Kidney epithelial cell (primary cell): ENCODE measurements around the gene RPL13A. TPM values are rescaled to one million over a fixed set of nuclear protein-coding genes. Genes with fewer than 3 reads are reported as not detected.

Experiments
- DNase-seq: peaks from one replicate; pipeline ENCODE4 v3.0.0-alpha.2; 2010; ENCODE audit warnings: low read depth
- H3K27me3 ChIP-seq: 2 replicates; pipeline ENCODE4 v1.6.0; 2011; ENCODE audit warnings: low read length; ENCODE audit not compliant: control insufficient read depth, insufficient read depth
- H3K36me3 ChIP-seq: 2 replicates; pipeline ENCODE4 v1.5.1; 2011; ENCODE audit warnings: low read length; ENCODE audit not compliant: control insufficient read depth, insufficient read depth
- H3K4me3 ChIP-seq: 2 replicates; pipeline ENCODE4 v1.5.1; 2011; ENCODE audit warnings: low read depth, mild to moderate bottlenecking, control low read depth, low read length
- total RNA-seq: library from RNA; depleted of rRNA; stranded (reverse); fragments of >200 nt; gene quantifications from 2 replicates; pipeline ENCODE4 v1.2.3, GENCODE V29; 2015
- TF ChIP-seq, protein P1 (sequence below): IDR thresholded peaks from 2 replicates; pipeline ENCODE4 v1.5.1; 2011; ENCODE audit warnings: mild to moderate bottlenecking, moderate library complexity, low read length, control low read depth, inconsistent platforms; ENCODE audit not compliant: insufficient read depth, poor library complexity, severe bottlenecking

RPL13A gene
- total RNA-seq, 1 donor from 2014 or later, result 2,967 TPM

DNA sequence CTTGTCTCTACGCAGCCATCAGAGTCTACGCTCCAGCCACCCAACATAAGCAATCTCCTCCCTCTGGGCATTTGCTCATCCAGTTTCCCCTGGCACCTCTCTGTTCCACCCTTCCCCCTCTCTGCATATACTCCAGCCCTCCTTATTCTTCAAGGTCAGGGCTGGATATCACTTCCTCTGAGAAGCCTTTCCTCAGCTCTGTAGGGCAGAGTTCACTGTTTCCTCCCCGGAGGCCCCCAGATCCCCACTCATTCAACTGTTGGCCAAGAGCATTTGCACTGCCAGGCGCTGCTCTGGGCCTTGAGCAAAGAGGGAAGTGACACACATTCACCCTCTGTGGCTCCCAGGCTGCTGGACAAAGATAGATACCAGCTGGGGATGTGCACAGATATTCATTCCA, 28.4 kb downstream of the RPL13A start:
- TF ChIP-seq, protein P1, sequence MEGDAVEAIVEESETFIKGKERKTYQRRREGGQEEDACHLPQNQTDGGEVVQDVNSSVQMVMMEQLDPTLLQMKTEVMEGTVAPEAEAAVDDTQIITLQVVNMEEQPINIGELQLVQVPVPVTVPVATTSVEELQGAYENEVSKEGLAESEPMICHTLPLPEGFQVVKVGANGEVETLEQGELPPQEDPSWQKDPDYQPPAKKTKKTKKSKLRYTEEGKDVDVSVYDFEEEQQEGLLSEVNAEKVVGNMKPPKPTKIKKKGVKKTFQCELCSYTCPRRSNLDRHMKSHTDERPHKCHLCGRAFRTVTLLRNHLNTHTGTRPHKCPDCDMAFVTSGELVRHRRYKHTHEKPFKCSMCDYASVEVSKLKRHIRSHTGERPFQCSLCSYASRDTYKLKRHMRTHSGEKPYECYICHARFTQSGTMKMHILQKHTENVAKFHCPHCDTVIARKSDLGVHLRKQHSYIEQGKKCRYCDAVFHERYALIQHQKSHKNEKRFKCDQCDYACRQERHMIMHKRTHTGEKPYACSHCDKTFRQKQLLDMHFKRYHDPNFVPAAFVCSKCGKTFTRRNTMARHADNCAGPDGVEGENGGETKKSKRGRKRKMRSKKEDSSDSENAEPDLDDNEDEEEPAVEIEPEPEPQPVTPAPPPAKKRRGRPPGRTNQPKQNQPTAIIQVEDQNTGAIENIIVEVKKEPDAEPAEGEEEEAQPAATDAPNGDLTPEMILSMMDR, result no peak

DNA sequence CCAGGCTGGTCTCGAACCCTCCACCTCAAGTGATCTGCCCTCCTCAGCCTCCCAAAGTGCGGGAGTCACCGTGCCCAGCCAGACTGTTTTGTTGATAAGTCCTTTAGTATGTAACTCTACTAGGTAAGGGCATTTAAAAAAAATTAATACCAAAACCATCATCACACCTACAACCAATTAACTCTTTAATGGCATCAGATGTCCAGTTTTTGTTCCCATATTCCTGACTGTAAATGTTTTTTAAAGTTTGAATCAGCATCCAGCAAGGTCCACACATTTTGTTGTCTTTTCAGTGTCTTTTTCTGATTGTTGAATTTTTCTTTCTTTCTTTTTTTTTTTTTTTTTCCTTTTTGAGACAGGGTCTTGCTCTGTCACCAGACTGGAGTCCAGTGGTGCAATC, 30.6 kb downstream of the RPL13A start:
- Histone ChIP-seq H3K27me3 (no peaks in the 10 kb centered on the region), H3K4me3 (no peak overlapping the region), H3K36me3 (no peaks in the 10 kb centered on the region)
- no peak for DNase-seq
- TF ChIP-seq, protein P1, result no peak

More for the DNA sequence above, 28.4 kb downstream of the RPL13A start:
- H3K4me3 ChIP-seq, result no peak overlapping the region
- no peak for DNase-seq
- no peaks in the 10 kb centered on the region for H3K27me3 ChIP-seq
- no peaks in the 10 kb centered on the region for H3K36me3 ChIP-seq

DNA sequence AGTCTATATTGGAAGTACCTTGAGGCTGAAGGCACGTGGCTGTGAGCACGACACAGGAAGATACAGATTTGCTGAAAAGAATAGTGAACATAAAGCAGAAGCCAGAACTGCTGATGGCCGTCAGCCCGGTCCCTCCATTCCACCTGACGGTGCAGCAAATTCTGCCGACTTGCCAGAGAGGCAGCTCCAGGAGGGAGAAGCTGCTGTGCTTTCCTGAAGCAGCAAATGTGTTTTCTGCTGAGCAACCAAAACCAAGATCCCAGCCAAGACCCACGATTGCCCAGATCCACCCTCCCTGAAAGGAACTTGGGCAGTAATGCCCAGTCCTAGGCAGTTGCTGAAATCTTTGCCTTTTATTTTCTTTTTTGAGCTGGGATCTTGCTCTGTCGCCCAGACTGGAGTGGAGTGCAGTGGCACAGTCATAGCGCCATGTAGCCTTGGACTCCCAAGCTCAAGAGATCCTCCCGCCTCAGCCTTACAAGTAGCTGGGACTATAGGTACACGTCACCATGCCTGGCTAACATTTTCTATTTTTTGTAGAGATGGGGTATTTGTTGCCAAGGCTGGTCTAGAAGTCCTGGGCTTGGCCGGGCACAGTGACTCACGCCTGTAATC, 33.4 kb downstream of the RPL13A start:
- H3K4me3 ChIP-seq, result no peak overlapping the region
- H3K27me3 ChIP-seq, result no peaks in the 10 kb centered on the region
- no peak for DNase-seq
- TF ChIP-seq, protein P1, result no peak
- H3K36me3 ChIP-seq, result no peaks in the 10 kb centered on the region

DNA sequence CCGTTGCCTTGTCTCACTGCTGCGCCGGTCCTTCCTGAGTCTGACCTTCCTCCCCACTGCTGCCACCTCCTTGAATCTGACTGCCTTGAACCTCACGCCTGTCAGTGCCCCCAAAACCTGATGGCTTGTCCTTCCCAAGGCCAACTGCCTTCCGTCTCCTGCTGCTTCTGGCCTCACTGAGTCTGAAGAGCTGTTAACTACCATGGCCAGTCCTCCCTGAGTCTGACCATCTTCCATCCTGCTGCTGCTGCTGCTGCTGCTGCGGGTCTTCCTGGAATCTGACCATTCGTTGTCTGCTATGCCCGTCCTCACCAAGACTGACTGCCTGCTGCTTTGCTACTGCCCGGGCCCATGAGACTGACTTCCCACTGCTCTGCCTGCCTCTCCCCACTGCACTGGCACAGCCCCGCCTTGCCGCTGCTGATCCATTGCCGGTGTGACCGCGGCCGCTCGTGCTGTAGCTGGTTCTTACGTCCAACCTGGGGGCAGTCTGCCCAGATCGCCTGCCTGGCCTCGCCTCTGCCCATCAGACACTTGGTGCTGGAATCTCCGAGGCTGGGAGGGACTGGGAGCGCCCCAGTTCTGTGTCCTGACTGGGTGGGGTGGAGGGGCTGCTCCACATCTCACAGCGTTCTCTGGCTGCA, 37.5 kb downstream of the RPL13A start:
- Histone ChIP-seq H3K27me3 (no peaks in the 10 kb centered on the region), H3K4me3 (no peak overlapping the region), H3K36me3 (no peaks in the 10 kb centered on the region)
- TF ChIP-seq, protein P1, result no peak
- no peak for DNase-seq

DNA sequence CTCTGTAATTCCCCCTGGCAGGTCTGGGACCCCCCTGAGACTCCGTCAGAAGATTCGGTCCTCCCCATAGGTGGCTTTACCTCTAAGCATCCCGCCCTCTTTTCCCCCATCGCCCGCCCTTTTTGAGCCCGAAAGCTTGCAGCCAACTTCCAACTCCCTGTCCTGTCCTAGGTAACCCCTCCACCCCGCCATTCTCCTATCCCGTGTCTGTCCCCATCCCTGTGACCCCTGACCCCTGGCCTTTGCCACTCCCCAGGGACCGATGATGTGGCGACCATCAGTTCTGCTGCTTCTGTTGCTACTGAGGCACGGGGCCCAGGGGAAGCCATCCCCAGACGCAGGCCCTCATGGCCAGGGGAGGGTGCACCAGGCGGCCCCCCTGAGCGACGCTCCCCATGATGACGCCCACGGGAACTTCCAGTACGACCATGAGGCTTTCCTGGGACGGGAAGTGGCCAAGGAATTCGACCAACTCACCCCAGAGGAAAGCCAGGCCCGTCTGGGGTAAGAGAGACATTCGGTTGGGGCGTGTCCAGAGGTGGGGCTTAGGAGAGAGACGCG, 40.9 kb downstream of the RPL13A start:
- Histone ChIP-seq H3K36me3 (no peaks in the 10 kb centered on the region), H3K27me3 (no peaks in the 10 kb centered on the region), H3K4me3 (peak overlapping the region; percentile 55)
- no peak for DNase-seq
- TF ChIP-seq, protein P1, result no peak
